Esophagus squamous epithelium (tissue), 4 donors: Measurements from ENCODE around the gene FLNB.

ENCODE experiments used
- CTCF ChIP-seq, 6 experiments: fragments of 450-650 bp in 4 of 6; fragments of 200-600 bp in 2 of 6; sonication (generic) in 2 of 6; IDR thresholded peaks; one replicate each; pipeline ENCODE4 v1.5.1; 2016 to 2019; ENCODE audit warnings: antibody characterized with exemption in 6 of 6, mild to moderate bottlenecking in 4 of 6, moderate library complexity in 4 of 6
- POLR2A ChIP-seq, 4 donors: fragments of 450-650 bp; IDR thresholded peaks; one replicate each; pipeline ENCODE4 v1.6.1; 2017; ENCODE audit warnings: antibody characterized with exemption in 4 of 4, mild to moderate bottlenecking in 4 of 4, moderate library complexity in 3 of 4

- TF ChIP-seq POLR2A (IDR thresholded peaks at IDR 0.05) (no peak), CTCF (IDR thresholded peaks at IDR 0.05) (no peak)
Observed at GRCh38 chr3:58180099-58180880, 172.1 kb downstream of the FLNB start.
